K562 (cell line): ENCODE results near the gene NPAS3. TPM values are rescaled to one million over a fixed set of nuclear protein-coding genes. Genes with fewer than 3 reads are reported as not detected.

Source experiments
- ATAC-seq: fragments of 200-7000 bp; cut with Tn5 transposase; 3 replicates; pipeline ENCODE4 v1.9.1; 2020; ENCODE audit warnings: moderate library complexity
- BruUV-seq: library from RNA; stranded (reverse); fragments of 400-500 nt; replicated peaks from 2 replicates; lab custom pipeline; 2021; lab: Mats Ljungman, UMichigan
- CTCF ChIA-PET: fragments of 300-600 bp; formaldehyde crosslinking; extraction: SDS; loops from one replicate; lab custom pipeline; 2021; ENCODE audit warnings: low intra/inter-chr PET ratio; lab: Yijun Ruan, JAX
- POLR2A ChIA-PET: fragments of 300-600, 350-650 bp; sonication (Branson Sonifier 250); formaldehyde crosslinking; extraction: SDS; loops from one replicate; lab custom pipeline; 2021; ENCODE audit warnings: antibody characterized with exemption, inconsistent platforms; lab: Yijun Ruan, JAX
- DNase-seq, 4 experiments: peaks; one replicate each; pipeline versions ENCODE4 v3.0.0 to v3.0.0-alpha.2; 2011 to 2018; ENCODE audit warnings: low spot score in 3 of 4, mixed read lengths in 3 of 4; ENCODE audit errors: extremely low read depth in 1 of 4
- FAIRE-seq: peaks from 2 replicates; lab custom pipeline; 2011; peaks lifted over from hg19 to GRCh38; lab: Jason Lieb, UNC
- H2AFZ ChIP-seq: 2 replicates; pipeline ENCODE4 v1.6.0; 2011; ENCODE audit warnings: low read depth, low read length, control low read depth, inconsistent platforms
- H3K27ac ChIP-seq: fragments of 200-600 bp; 3 replicates; pipeline ENCODE4 v1.8.0; 2011; ENCODE audit warnings: low read depth, mild to moderate bottlenecking, control low read depth, inconsistent platforms, low read length, moderate library complexity, mixed read lengths; ENCODE audit errors: extremely low read depth
- H3K27me3 ChIP-seq, 2 experiments: fragments of 300-600 bp in 1 of 2; 2 replicates in 1 of 2; 3 replicates in 1 of 2; pipeline versions ENCODE4 v1.6.0 to v1.8.0; 2011; ENCODE audit warnings: inconsistent platforms in 2 of 2, low read length in 2 of 2, mild to moderate bottlenecking in 1 of 2, mixed read lengths in 1 of 2, moderate library complexity in 1 of 2; ENCODE audit not compliant: control insufficient read depth in 2 of 2, insufficient read depth in 2 of 2
- H3K36me3 ChIP-seq: fragments of 300-600 bp; 3 replicates; pipeline ENCODE4 v1.8.0; 2011; ENCODE audit warnings: mild to moderate bottlenecking, low read length, inconsistent platforms; ENCODE audit not compliant: control insufficient read depth, insufficient read depth
- H3K4me1 ChIP-seq, 2 experiments: fragments of 200-600 bp in 1 of 2; replicated peaks in 1 of 2; 2 replicates in 1 of 2; 3 replicates in 1 of 2; pipeline versions ENCODE4 v1.5.1 to v1.8.0; 2011; ENCODE audit warnings: inconsistent platforms in 2 of 2, low read length in 2 of 2, mild to moderate bottlenecking in 1 of 2, mixed read lengths in 1 of 2, moderate library complexity in 1 of 2; ENCODE audit not compliant: control insufficient read depth in 2 of 2, insufficient read depth in 2 of 2
- H3K4me2 ChIP-seq: 2 replicates; pipeline ENCODE4 v1.6.1; 2011; ENCODE audit warnings: low read length, control low read depth, inconsistent platforms, mixed read lengths; ENCODE audit not compliant: insufficient read depth
- H3K4me3 ChIP-seq: fragments of 200-600 bp; sonication (generic), shearing (Covaris generic); 2 replicates; pipeline ENCODE4 v1.5.1; 2016; ENCODE audit warnings: control low read depth, inconsistent platforms
- H3K79me2 ChIP-seq: fragments of 200-600 bp; 3 replicates; pipeline ENCODE4 v1.8.0; 2011; ENCODE audit warnings: low read length, inconsistent platforms; ENCODE audit not compliant: control insufficient read depth, insufficient read depth
- H3K9ac ChIP-seq, 2 experiments: 2 replicates each; pipeline versions ENCODE4 v1.6.0 to v1.6.1; 2011; ENCODE audit warnings: low read depth in 2 of 2, low read length in 2 of 2, control low read depth in 1 of 2, inconsistent platforms in 1 of 2, mild to moderate bottlenecking in 1 of 2, mixed read lengths in 1 of 2; ENCODE audit not compliant: insufficient read depth in 1 of 2
- H3K9me1 ChIP-seq: one replicate; pipeline ENCODE4 v1.6.0; 2011; ENCODE audit warnings: inconsistent platforms, mild to moderate bottlenecking, low read length, moderate library complexity; ENCODE audit not compliant: control insufficient read depth, insufficient read depth
- H3K9me3 ChIP-seq: replicated peaks from 2 replicates; pipeline ENCODE4 v1.5.1; 2011; ENCODE audit warnings: low read depth, low read length, inconsistent platforms; ENCODE audit not compliant: control insufficient read depth, insufficient read depth
- H4K20me1 ChIP-seq: replicated peaks from 2 replicates; pipeline ENCODE4 v1.6.1; 2011; ENCODE audit warnings: low read length, inconsistent platforms, mixed read lengths; ENCODE audit not compliant: control insufficient read depth, insufficient read depth
- CBFA2T2 ChIP-seq: fragments of 450-650 bp; conservative IDR thresholded peaks from 2 replicates; pipeline ENCODE4 v1.6.1; 2017; ENCODE audit warnings: mild to moderate bottlenecking
- CHD1 ChIP-seq: fragments of 200-600 bp; sonication (generic); IDR thresholded peaks from one replicate; pipeline ENCODE4 v1.6.1; 2012; ENCODE audit warnings: mild to moderate bottlenecking, moderate library complexity, low read length, inconsistent platforms
- CTCFL ChIP-seq: IDR thresholded peaks from 2 replicates; pipeline ENCODE4 v1.6.1; 2011; ENCODE audit warnings: borderline replicate concordance, low read depth, mild to moderate bottlenecking, moderate library complexity, low read length; ENCODE audit not compliant: insufficient read depth, poor library complexity, severe bottlenecking
- EP400 ChIP-seq: fragments of 450-650 bp; IDR thresholded peaks from 2 replicates; pipeline ENCODE4 v1.6.1; 2017; ENCODE audit warnings: antibody characterized with exemption, mild to moderate bottlenecking, moderate library complexity
- NR0B1 ChIP-seq: fragments of 450-650 bp; IDR thresholded peaks from one replicate; pipeline ENCODE4 v1.6.1; 2018; ENCODE audit warnings: mild to moderate bottlenecking, moderate library complexity; ENCODE audit not compliant: partially characterized antibody
- TAF1 ChIP-seq: IDR thresholded peaks from 2 replicates; pipeline ENCODE4 v1.6.1; 2011; ENCODE audit warnings: mild to moderate bottlenecking, low read length, moderate library complexity; ENCODE audit not compliant: insufficient read depth, control insufficient read depth, severe bottlenecking; ENCODE audit errors: extremely low read depth
- WGBS: fragments of 100-300 bp; shearing (Covaris generic); methylation state at CpG from one replicate; pipeline ENCODE4 v1.1.6; 2016; ENCODE audit warnings: low coverage, mixed read lengths; ENCODE audit not compliant: insufficient coverage; ENCODE audit errors: missing lambda C conversion rate; 5-methylcytosine and 5-hydroxymethylcytosine counted together
- in situ Hi-C: fragments of 300-500 bp; cut with MboI; formaldehyde crosslinking; loops from 4 replicates; pipeline ENCODE4 v1.15.0; 2018; ENCODE audit warnings: inconsistent platforms, mixed read lengths
- intact Hi-C: fragments of 100-400 bp; cut with micrococcal nuclease; formaldehyde crosslinking; loops from 2 replicates; pipeline ENCODE4 v1.14.2; 2022
- polyA plus RNA-seq, 8 experiments: library from polyadenylated mRNA; depleted of rRNA in 4 of 8; stranded (reverse) in 5 of 8; unstranded in 3 of 8; fragments of >200 nt; fragmentation: Nextera tagmentation in 2 of 8; fragmentation: Illumina TruSeq in 1 of 8; extraction: Ambion mirVana in 2 of 8; extraction: Trizol in 1 of 8; gene quantifications; 2 replicates each; pipeline versions ENCODE4 v1.2.1 to v1.2.3, GENCODE V29; 2011 to 2014; ENCODE audit warnings: inconsistent platforms in 1 of 8, missing spikeins in 1 of 8
- total RNA-seq, 7 experiments: library from RNA; depleted of rRNA in 6 of 7; stranded (reverse); fragments of >200 nt in 6 of 7; fragmentation: Illumina TruSeq in 2 of 7; extraction: Trizol in 2 of 7; gene quantifications; 2 replicates each; pipeline versions ENCODE4 v1.2.1 to v1.2.3, GENCODE V29; 2011 to 2021; ENCODE audit warnings: low replicate concordance in 1 of 7

NPAS3 gene
- total and polyA plus RNA-seq, 9 of the 15 experiments (the other 6 are each of a cell fraction or from before 2014, with no cell fraction given) = 0.04 TPM; not detected in 8

- H3K9me1 ChIP-seq = no peaks in the 10 kb centered on the region
- 0% methylated on average over 2 of the region's 2 CpGs for WGBS
- H3K4me2 ChIP-seq = peak overlapping the region; percentile 56
- H3K9ac ChIP-seq = no peak overlapping the region
- no peak overlapping the region for H2AFZ ChIP-seq
- no TSS peak for BruUV-seq
- FAIRE-seq (peak; percentile 51), ATAC-seq (peak; percentile 86), DNase-seq (peak; percentile 9 to 71 (median 36))
- TF ChIP-seq CTCFL (no peak), TAF1 (no peak), CBFA2T2 (0 out of 2 replicates have a peak, but pooled peaks have one; percentile 22), EP400 (no peak), NR0B1 (no peak), CHD1 (no peak)
- no peak overlapping the region for H3K4me3 ChIP-seq
- H3K27ac ChIP-seq = peak overlapping the region; percentile 49; the same call in 1 of the 3 replicates
- 0 out of 2 replicates have a peak, but pooled peaks cover 3% of the 10 kb centered on the region for H3K9me3 ChIP-seq
- H4K20me1 ChIP-seq = no peaks in the 10 kb centered on the region
- ChIA-PET CTCF (no interaction called here), POLR2A (no interaction called here)
- intact Hi-C loops = no loop called here
- H3K36me3 ChIP-seq = no peaks in the 10 kb centered on the region
- no peaks in the 10 kb centered on the region for H3K27me3 ChIP-seq
- peaks cover 0 to 39% of the 10 kb centered on the region in 2 experiments; a peak in 3 of 5 replicates for H3K4me1 ChIP-seq
- H3K79me2 ChIP-seq = no peaks in the 10 kb centered on the region
- in situ Hi-C loops = no loop called here
Measured at GRCh38 chr14:33811721-33812120, 873.0 kb downstream of the NPAS3 start.
